ENCODE results near the gene RTEL1. TPM values are rescaled to one million over a fixed set of nuclear protein-coding genes. Genes with fewer than 3 reads are reported as not detected.

Gene RTEL1
- total RNA-seq, 1 donor from 2014 or later, result 47.5 TPM

GRCh38 chr20:63697357-63697867, 39.3 kb downstream of the RTEL1 start:
- intact Hi-C loops (cut with micrococcal nuclease), result no loop called here

DNA sequence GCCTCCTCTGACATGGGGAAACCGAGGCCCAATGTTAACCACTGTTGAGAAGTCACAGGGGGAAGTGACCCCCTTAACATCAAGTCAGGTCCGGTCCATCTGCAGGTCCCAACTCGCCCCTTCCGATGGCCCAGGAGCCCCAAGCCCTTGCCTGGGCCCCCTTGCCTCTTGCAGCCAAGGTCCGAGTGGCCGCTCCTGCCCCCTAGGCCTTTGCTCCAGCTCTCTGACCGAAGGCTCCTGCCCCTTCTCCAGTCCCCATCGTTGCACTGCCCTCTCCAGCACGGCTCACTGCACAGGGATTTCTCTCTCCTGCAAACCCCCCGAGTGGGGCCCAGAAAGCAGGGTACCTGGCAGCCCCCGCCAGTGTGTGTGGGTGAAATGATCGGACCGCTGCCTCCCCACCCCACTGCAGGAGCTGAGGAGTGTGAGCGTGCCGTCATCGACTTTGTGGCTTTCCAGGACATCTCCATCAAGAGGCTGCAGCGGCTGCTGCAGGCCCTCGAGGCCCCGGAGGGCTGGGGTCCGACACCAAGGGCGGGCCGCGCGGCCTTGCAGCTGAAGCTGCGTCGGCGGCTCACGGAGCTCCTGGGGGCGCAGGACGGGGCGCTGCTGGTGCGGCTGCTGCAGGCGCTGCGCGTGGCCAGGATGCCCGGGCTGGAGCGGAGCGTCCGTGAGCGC, 39.9 kb downstream of the RTEL1 start:
- intact Hi-C loops (cut with micrococcal nuclease), result loop anchor here (1.0 kb wide), 1 partner anchor 9 kb away; the partner anchor contains the start of gene ARFRP1

GRCh38 chr20:63698739-63699465, 40.8 kb downstream of the RTEL1 start:
- intact Hi-C loops (cut with micrococcal nuclease), result loop anchor here (1.0 kb wide), 1 partner anchor 8 kb away; the partner anchor contains the start of gene ARFRP1

- intact Hi-C loops (cut with micrococcal nuclease), result no loop called here
Observed at GRCh38 chr20:63699466-63700198, 41.5 kb downstream of the RTEL1 start.

DNA sequence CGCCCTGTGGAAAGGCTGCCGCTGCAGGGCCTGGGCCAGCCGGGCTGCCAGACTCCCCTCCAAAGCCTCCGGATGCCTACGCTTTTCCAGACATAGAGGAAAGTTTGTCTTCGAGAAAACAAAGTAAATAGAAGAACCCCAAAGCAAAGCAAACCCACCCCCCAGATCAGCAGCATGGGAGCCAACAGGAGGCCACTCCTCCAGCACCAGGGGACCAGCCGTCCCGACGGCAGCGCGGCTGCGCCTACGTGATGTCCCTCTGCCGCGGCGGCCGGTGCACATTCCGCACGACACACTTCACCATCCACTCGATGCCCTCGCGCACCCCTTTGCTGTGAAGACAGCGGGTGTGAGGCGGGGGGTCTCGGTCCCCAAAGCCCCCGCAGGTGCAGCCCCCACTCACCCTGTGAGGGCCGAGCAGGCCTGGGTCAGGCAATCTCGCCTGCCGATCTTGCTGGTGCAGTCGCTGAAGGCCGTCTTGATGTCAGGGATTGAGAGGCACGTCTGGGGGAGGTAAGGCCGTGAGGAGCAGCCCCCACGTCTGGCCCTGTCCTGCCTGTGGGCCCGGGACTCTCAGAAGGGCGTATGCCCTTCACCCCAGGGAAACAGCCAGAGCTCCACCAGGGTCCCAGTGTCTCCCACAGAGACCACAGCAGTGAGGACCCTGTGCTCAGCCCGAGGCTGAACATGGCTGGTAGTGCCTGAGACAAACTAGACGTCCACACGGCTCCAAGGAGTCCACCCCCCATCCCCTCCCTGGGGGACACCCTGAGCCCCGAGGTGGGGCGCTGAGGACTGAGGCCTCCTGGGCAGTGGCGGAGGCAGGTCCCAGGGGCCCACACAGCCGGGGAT, 42.3 kb downstream of the RTEL1 start:
- intact Hi-C loops (cut with micrococcal nuclease), result no loop called here

- intact Hi-C loops (cut with micrococcal nuclease), result no loop called here
Observed at GRCh38 chr20:63701051-63701328, 42.9 kb downstream of the RTEL1 start.

DNA sequence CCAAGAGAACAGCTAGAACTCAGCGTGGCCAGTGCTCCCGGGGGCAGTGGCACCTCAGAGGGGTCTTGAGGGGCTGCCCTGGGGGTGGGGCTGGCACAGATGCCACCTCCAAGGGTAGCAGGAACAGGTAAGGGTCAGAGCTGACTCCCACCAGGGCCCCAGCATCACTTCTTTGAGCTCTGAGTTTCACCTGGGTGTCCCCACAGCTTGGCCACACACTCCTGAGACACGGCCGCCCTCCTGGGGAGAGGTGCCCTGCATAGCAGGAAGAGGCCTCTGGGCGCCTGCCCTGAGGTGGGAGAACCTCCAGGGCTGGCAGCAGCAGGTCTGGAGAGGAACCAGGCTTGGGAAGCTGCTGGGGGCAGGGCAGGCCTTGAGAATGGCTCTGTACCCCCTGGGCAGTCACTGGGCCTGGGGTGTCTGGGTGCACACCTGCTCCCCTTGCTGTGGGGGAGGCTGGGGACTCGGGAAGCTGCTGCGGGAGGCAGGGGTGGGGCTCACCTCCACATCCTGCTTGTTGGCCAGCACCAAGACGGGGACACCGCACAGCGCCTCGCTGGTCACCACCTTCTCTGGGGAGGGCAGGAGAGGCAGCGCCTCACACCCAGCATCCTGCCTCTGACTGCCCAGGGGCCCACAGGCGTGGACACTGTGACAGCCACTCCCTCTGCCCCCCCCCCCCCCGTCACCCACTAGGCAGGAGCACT, 43.4 kb downstream of the RTEL1 start:
- intact Hi-C loops (cut with micrococcal nuclease), result no loop called here

GRCh38 chr20:63702036-63702665, 44.0 kb downstream of the RTEL1 start:
- intact Hi-C loops (cut with micrococcal nuclease), result no loop called here

DNA sequence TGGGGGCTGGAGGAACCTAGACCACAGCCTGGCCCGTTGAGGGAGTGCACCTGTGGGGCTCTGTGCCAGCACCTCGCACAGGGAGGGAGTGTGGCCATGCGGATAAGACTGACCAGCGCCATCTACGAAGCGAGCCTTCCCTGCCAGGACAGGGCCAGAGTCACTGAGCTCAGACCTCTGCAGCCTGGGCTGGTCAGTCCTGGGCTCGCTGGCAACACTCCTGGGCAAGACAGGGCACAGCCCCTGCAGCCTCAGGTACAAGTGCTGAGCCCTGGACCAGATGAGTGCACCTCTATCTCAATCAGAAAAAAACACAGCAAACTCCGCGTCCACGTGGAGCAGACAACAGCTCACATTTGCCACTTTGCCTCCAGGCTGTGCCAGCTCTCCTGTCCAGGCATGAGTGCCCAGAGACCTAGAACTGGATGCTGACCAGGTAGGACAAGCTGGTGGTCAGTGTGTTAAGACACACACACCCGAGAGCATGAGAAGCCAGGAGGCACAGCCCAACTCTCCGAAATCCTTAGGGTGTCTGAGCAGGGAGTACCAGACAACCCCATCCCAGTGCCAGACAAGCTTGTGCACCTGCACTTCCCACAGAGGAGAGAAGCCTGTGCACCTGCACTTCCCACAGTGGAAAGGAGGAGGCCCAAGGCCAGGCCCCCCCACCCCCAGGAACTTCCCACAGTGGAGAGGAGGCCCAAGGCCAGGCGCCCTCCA, 44.8 kb downstream of the RTEL1 start:
- intact Hi-C loops (cut with micrococcal nuclease), result no loop called here

- intact Hi-C loops (cut with micrococcal nuclease), result no loop called here
Observed at GRCh38 chr20:63703471-63703975, 45.4 kb downstream of the RTEL1 start.

GRCh38 chr20:63703976-63704748, 46.0 kb downstream of the RTEL1 start:
- intact Hi-C loops (cut with micrococcal nuclease), result no loop called here

- intact Hi-C loops (cut with micrococcal nuclease), result loop anchor here (5.0 kb wide), 1 partner anchor 358 kb away; the partner anchor contains the start of gene TCEA2
Observed at GRCh38 chr20:63704749-63705117, 46.6 kb downstream of the RTEL1 start.

DNA sequence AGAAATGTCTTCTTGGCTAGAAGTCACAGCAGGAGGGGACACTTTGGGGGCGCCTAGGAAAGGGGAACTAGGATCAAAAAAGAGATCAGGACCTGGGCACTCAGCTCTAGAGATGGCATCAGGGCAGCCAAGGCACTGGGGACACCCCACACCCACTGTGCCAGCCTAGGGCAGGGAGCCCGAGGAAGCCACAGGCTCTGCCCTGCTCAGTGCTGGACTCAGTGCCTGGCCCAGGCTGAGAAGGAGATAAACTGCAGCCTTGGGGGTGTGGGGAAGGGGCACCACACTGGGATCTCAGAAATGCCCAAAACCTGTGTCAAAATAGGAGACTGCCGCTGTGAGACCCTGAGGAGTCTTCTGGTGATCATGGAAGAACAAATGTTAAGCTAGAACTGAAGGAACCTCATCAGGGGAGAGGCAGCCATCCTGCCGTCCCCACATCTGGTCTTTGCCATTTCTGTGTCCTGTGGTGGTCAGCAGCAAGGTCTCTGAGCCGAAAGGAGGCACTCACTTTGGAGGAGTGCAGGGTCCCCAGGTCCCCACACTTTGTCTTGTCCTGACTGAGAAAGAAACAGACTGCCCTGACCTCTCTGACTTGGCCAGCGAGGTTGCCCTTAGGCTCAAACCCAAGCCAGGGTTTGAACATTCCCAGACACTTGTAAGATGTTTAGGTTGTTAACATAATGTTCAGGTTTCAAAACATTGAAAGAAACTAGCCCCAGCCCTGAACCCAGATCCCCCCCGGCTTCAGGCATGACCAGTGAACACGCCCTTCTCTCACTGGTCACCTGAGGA, 47.3 kb downstream of the RTEL1 start:
- intact Hi-C loops (cut with micrococcal nuclease), result loop anchor here (2.0 to 5.0 kb wide), 4 partner anchors 25 to 357 kb away; partner anchors contain the start of genes PRPF6 and TCEA2

- intact Hi-C loops (cut with micrococcal nuclease), result loop anchor here (2.0 to 5.0 kb wide), 4 partner anchors 25 to 356 kb away; partner anchors contain the start of genes PRPF6 and TCEA2
Observed at GRCh38 chr20:63706027-63706695, 48.0 kb downstream of the RTEL1 start.

DNA sequence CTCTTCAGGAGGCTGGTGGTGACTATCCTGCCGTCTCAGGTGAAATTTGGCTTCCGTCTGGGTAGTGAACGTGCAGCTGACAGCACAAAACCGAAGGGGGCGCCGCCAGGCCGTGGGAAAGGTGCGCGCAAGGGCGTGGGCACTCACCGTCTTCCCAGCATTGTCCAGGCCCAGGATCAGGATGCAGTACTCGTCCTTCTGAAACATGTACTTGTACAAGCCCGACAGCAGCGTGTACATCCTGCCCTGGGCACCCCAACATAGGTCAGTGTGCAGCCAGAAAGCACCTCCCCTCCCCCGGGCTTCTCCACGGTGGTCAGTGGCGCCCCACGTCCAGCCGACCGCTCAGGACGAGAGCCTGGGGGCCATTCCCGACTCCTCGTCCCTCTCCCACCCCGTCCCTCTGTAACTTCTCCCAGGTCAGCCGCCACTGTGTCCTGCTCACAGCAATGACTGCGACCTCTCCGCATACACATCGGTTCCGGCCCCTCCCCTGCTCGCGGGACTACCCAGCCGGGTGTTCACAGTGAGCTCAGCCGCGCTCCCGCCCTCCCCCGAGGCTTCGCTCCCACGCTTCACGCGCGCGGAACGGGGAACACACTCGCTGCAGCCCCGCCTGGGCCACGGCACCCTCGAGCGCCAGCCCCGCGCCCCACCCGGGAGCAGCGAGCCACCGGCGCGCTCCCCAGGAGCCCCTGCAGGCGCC, 48.9 kb downstream of the RTEL1 start:
- intact Hi-C loops (cut with micrococcal nuclease), result loop anchor here (1.0 to 5.0 kb wide), 11 partner anchors 9 to 355 kb away; partner anchors contain the start of genes PRPF6, RTEL1, TCEA2 and TPD52L2
